Measurements from ENCODE around the gene FNDC10.
A peak's percentile ranks its signal among the peaks of the same experiment; 100 is the strongest.

FNDC10 gene

GRCh38 chr1:1615256-1616044, 15.5 kb upstream of the FNDC10 start, which contains the start of gene MIB2:
MIB2 (plus strand) TSS chr1:1615500; CDS start chr1:1623453, 7,953 bp downstream.
- peak; percentile 98 for DNase-seq

GRCh38 chr1:1614954-1615255, 15.0 kb upstream of the FNDC10 start:
- no peak for DNase-seq

GRCh38 chr1:1614204-1614953, 14.4 kb upstream of the FNDC10 start:
- no peak for DNase-seq

GRCh38 chr1:1613509-1614082, 13.7 kb upstream of the FNDC10 start:
- DNase-seq: no peak

- DNase-seq: no peak
Measured at GRCh38 chr1:1612104-1612400, 12.1 kb upstream of the FNDC10 start.

GRCh38 chr1:1610796-1611195, 10.9 kb upstream of the FNDC10 start:
- no peak for DNase-seq

GRCh38 chr1:1609822-1610485, 10.0 kb upstream of the FNDC10 start:
- DNase-seq: no peak

- DNase-seq: no peak
Measured at GRCh38 chr1:1606232-1606631, 6.3 kb upstream of the FNDC10 start.

- no peak for DNase-seq
Measured at GRCh38 chr1:1605724-1606123, 5.8 kb upstream of the FNDC10 start.

- DNase-seq: no peak
Measured at GRCh38 chr1:1605034-1605591, 5.2 kb upstream of the FNDC10 start.

GRCh38 chr1:1604374-1605033, 4.6 kb upstream of the FNDC10 start:
- no peak for DNase-seq

GRCh38 chr1:1603671-1604373, 3.9 kb upstream of the FNDC10 start:
- no peak for DNase-seq

GRCh38 chr1:1602968-1603506, 3.1 kb upstream of the FNDC10 start:
- DNase-seq: no peak

GRCh38 chr1:1602304-1602967, 2.5 kb upstream of the FNDC10 start:
- no peak for DNase-seq

- DNase-seq: no peak
Measured at GRCh38 chr1:1601564-1602303, 1.8 kb upstream of the FNDC10 start.

- no peak for DNase-seq
Measured at GRCh38 chr1:1600861-1601563, 1.1 kb upstream of the FNDC10 start.

GRCh38 chr1:1599030-1599934, 653 bp downstream of the FNDC10 start:
- no peak for DNase-seq

- no peak for DNase-seq
Measured at GRCh38 chr1:1598720-1599029, 1.3 kb downstream of the FNDC10 start.
